Effector memory CD4-positive, alpha-beta T cell (primary cell): ENCODE measurements around the gene OLFML2A.

Experiments used
- DNase-seq, 3 donors: peaks; one replicate each; pipeline ENCODE4 v3.0.0-alpha.2; 2020
- H3K27ac ChIP-seq: 2 replicates; pipeline ENCODE4 v1.7.0; 2013; ENCODE audit warnings: mild to moderate bottlenecking, low read length, moderate library complexity; ENCODE audit not compliant: insufficient read depth, poor library complexity, severe bottlenecking
- H3K27me3 ChIP-seq: replicated peaks from 2 replicates; pipeline ENCODE4 v1.7.0; 2013; ENCODE audit warnings: mild to moderate bottlenecking, low read length; ENCODE audit not compliant: insufficient read depth, control insufficient read depth, poor library complexity, severe bottlenecking
- H3K36me3 ChIP-seq: 2 replicates; pipeline ENCODE4 v1.7.0; 2013; ENCODE audit warnings: mild to moderate bottlenecking, low read length, moderate library complexity; ENCODE audit not compliant: control insufficient read depth, insufficient read depth
- H3K4me1 ChIP-seq: 2 replicates; pipeline ENCODE4 v1.7.0; 2013; ENCODE audit warnings: low read length, mild to moderate bottlenecking; ENCODE audit not compliant: control insufficient read depth, insufficient read depth, poor library complexity, severe bottlenecking
- H3K4me3 ChIP-seq: 2 replicates; pipeline ENCODE4 v1.7.0; 2013; ENCODE audit warnings: low read length, low read depth, mild to moderate bottlenecking; ENCODE audit not compliant: insufficient read depth, poor library complexity, severe bottlenecking
- H3K9me3 ChIP-seq: 2 replicates; pipeline ENCODE4 v1.7.0; 2013; ENCODE audit warnings: mild to moderate bottlenecking, low read length, moderate library complexity; ENCODE audit not compliant: control insufficient read depth

The OLFML2A gene

GRCh38 chr9:124773473-124774128 is 3.3 kb upstream of the OLFML2A start:
- Histone ChIP-seq H3K4me3 (no peak overlapping the region), H3K4me1 (peaks cover 30% of the 10 kb centered on the region), H3K9me3 (no peaks in the 10 kb centered on the region), H3K27me3 (peaks cover 44% of the 10 kb centered on the region), H3K36me3 (no peaks in the 10 kb centered on the region), H3K27ac (no peak overlapping the region)
- DNase-seq: no peak

GRCh38 chr9:124774129-124774978 is 2.6 kb upstream of the OLFML2A start:
- peaks cover 30% of the 10 kb centered on the region for H3K4me1 ChIP-seq
- peak; percentile 63 to 71 (median 66) for DNase-seq
- no peak overlapping the region for H3K4me3 ChIP-seq
- no peak overlapping the region for H3K27ac ChIP-seq
- H3K9me3 ChIP-seq: no peaks in the 10 kb centered on the region
- peaks cover 37% of the 10 kb centered on the region for H3K27me3 ChIP-seq
- no peaks in the 10 kb centered on the region for H3K36me3 ChIP-seq

DNA sequence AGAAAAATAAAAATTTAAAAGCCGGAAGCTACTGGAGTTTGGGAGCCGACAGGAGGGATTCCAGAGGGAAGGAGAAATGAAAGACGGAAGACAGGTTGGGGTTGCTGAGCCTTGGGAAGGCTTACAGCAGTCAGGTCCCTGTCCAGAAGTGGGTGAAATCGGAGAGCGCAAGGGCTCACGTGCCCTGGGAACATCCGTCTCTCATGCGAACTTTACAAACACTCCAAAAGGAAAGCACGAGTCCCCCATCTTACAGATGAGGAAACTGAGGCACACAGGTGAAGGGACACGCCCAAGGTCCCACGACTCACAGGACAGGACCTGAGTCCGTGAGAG is 347 bp upstream of the OLFML2A start:
- Histone ChIP-seq H3K4me3 (peak overlapping the region; percentile 25), H3K27ac (no peak overlapping the region), H3K4me1 (peaks cover 11% of the 10 kb centered on the region), H3K9me3 (no peaks in the 10 kb centered on the region), H3K27me3 (peaks cover 28% of the 10 kb centered on the region), H3K36me3 (no peaks in the 10 kb centered on the region)
- DNase-seq: no peak

DNA sequence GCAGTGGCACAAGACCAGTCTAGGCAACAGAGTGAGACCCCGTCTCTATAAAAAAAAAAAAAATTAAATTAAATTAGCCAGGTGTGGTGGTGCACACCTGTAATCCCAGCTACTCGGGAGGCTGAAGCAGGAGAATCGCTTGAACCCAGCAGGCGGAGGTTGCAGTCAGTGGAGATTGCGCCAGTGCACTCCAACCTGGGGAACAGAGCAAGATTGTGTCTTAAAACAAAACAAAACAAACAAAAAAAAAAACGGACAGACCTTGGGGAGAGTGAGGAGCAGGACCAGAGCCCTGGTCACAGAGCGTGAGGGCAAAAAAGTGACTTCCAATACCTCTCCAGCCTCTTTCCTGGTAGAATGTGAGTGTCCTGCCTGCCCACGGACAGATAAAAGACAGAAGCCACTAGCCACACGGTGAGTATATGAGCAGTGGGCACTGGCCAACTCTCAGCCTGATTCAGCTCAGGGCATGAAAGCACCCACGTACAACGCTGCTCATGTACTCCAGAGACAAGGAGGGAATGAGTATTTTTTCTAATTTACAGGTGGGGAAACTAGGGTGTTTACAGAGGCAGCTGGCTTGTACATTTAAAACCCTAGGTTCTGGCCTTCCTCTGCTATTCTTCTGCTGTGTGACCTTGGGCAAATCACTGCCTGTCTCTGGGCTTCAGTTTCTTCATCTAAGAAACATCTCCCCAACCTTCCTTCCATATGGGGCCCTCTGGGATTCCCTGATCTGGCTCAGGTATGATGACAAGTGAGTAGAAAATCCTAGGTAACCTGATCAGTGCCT is 1.8 kb downstream of the OLFML2A start:
- no peak overlapping the region for H3K4me3 ChIP-seq
- H3K36me3 ChIP-seq: no peaks in the 10 kb centered on the region
- no peak overlapping the region for H3K27ac ChIP-seq
- peaks cover 24% of the 10 kb centered on the region for H3K27me3 ChIP-seq
- no peak for DNase-seq
- peaks cover 3% of the 10 kb centered on the region for H3K4me1 ChIP-seq
- H3K9me3 ChIP-seq: no peaks in the 10 kb centered on the region

GRCh38 chr9:124779368-124780059 is 2.6 kb downstream of the OLFML2A start:
- Histone ChIP-seq H3K9me3 (no peaks in the 10 kb centered on the region), H3K27me3 (peaks cover 24% of the 10 kb centered on the region), H3K4me1 (peaks cover 3% of the 10 kb centered on the region), H3K4me3 (no peak overlapping the region), H3K36me3 (no peaks in the 10 kb centered on the region), H3K27ac (no peak overlapping the region)
- DNase-seq: no peak

DNA sequence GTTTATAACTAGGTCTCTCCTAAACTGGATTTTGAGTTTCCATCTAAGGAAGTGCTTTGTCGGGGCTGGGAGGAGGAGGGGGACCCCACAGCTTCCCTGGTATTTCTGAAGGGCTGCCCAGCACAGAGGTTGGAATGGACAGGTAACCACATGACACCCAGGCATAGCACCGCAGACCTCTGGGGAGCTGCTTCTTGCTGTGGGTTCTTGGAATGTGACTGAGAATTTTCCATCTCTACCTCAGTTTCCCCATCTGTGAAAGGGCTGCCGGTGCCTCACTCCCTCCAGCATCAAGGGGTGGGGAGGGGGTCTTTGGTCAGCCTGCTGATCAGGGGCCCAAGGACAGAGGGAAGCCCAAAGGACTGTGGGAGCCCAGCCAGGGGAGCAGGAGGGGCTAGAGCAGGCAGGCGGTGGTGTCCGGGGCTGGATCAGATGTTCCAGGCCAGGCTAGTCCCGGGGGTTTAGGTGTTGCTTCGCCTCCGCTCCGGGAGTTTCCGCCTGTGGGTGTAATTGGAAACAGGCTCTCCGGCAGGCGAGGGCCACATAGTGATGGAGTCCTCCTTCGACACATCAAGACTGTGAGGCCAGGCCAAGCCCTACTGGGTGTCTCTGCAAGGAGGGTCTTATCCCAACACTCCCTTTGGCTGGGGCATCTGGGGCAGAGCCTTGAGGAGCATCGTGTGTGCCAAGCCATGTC is 3.3 kb downstream of the OLFML2A start:
- Histone ChIP-seq H3K4me1 (peaks cover 3% of the 10 kb centered on the region), H3K27ac (no peak overlapping the region), H3K27me3 (peaks cover 22% of the 10 kb centered on the region), H3K4me3 (no peak overlapping the region), H3K9me3 (no peaks in the 10 kb centered on the region), H3K36me3 (no peaks in the 10 kb centered on the region)
- no peak for DNase-seq

DNA sequence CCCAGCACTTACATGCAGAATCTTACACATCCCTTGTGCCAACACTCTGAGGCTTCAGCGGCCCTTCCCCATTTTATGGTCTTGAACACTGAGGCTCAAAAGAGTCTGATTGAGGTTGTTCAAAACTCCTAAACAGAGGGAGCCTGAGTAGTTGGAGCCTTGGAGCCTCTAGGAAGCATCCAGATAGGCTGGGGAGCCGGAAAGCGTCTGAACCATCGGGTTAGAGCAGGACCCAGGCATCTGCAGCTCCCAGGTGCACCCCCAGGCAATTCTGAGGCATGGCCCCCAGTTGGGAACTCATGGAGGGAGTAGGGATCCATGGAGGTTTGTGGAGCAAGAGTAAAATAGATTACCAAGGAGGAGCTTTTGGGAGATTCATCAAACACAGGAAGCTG is 3.8 kb downstream of the OLFML2A start:
- Histone ChIP-seq H3K27ac (no peak overlapping the region), H3K9me3 (no peaks in the 10 kb centered on the region), H3K4me1 (peaks cover 3% of the 10 kb centered on the region), H3K4me3 (no peak overlapping the region), H3K36me3 (no peaks in the 10 kb centered on the region), H3K27me3 (peaks cover 18% of the 10 kb centered on the region)
- no peak for DNase-seq

GRCh38 chr9:124781967-124782660 is 5.2 kb downstream of the OLFML2A start:
- no peaks in the 10 kb centered on the region for H3K9me3 ChIP-seq
- no peak overlapping the region for H3K27ac ChIP-seq
- DNase-seq: no peak
- no peaks in the 10 kb centered on the region for H3K36me3 ChIP-seq
- no peak overlapping the region for H3K4me3 ChIP-seq
- peaks cover 6% of the 10 kb centered on the region for H3K27me3 ChIP-seq
- no peaks in the 10 kb centered on the region for H3K4me1 ChIP-seq
